Mesothelial cell of epicardium (in vitro differentiated cells): Measurements from ENCODE around the gene DDX25. TPM values are rescaled to one million over a fixed set of nuclear protein-coding genes. Genes with fewer than 3 reads are reported as not detected.

ENCODE experiments used
- DNase-seq, 2 experiments: peaks; one replicate each; pipeline ENCODE4 v3.0.0; 2021; ENCODE audit warnings: low spot score in 2 of 2; ENCODE audit not compliant: unreplicated experiment in 2 of 2
- H3K27ac Mint-ChIP-seq: 2 replicates; pipeline ENCODE4 v1.8.0; 2021; ENCODE audit warnings: mixed read lengths
- H3K27me3 Mint-ChIP-seq: 2 replicates; pipeline ENCODE4 v1.8.0; 2021; ENCODE audit warnings: low read depth, mixed read lengths
- H3K36me3 Mint-ChIP-seq: 2 replicates; pipeline ENCODE4 v1.8.0; 2021; ENCODE audit warnings: mixed read lengths
- H3K4me1 Mint-ChIP-seq: 2 replicates; pipeline ENCODE4 v1.8.0; 2021; ENCODE audit warnings: mixed read lengths
- H3K4me3 Mint-ChIP-seq: 2 replicates; pipeline ENCODE4 v1.8.0; 2021; ENCODE audit warnings: mild to moderate bottlenecking, moderate library complexity, mixed read lengths
- H3K9me3 Mint-ChIP-seq: 2 replicates; pipeline ENCODE4 v1.8.0; 2021; ENCODE audit warnings: mixed read lengths
- CTCF ChIP-seq: fragments of 200-600 bp; sonication (generic); IDR thresholded peaks from one replicate; pipeline ENCODE4 v1.5.0; 2021; ENCODE audit warnings: antibody characterized with exemption; ENCODE audit not compliant: unreplicated experiment
- total RNA-seq: library from RNA; stranded (reverse); gene quantifications from 3 replicates; pipeline ENCODE4 v1.2.1, GENCODE V29; 2021

Gene DDX25
- total RNA-seq, 1 donor from 2014 or later, result 0.98 TPM

- Mint-ChIP-seq H3K4me1 (peaks cover 31% of the 10 kb centered on the region), H3K9me3 (no peaks in the 10 kb centered on the region), H3K36me3 (peaks cover 22% of the 10 kb centered on the region), H3K4me3 (no peak overlapping the region), H3K27ac (no peak overlapping the region), H3K27me3 (no peaks in the 10 kb centered on the region)
- no peak for TF ChIP-seq CTCF
- DNase-seq, result no peak
Observed at GRCh38 chr11:125954123-125954944, 50.0 kb downstream of the DDX25 start.

GRCh38 chr11:125954945-125955640 is 50.8 kb downstream of the DDX25 start:
- Mint-ChIP-seq H3K36me3 (peaks cover 27% of the 10 kb centered on the region), H3K4me1 (peaks cover 30% of the 10 kb centered on the region), H3K27ac (no peak overlapping the region), H3K9me3 (no peaks in the 10 kb centered on the region), H3K4me3 (no peak overlapping the region), H3K27me3 (no peaks in the 10 kb centered on the region)
- TF ChIP-seq CTCF, result no peak
- DNase-seq, result no peak

GRCh38 chr11:125955856-125956255 is 51.5 kb downstream of the DDX25 start:
- Mint-ChIP-seq H3K36me3 (peaks cover 32% of the 10 kb centered on the region), H3K4me1 (peaks cover 27% of the 10 kb centered on the region), H3K27ac (no peak overlapping the region), H3K27me3 (no peaks in the 10 kb centered on the region), H3K9me3 (no peaks in the 10 kb centered on the region), H3K4me3 (no peak overlapping the region)
- TF ChIP-seq CTCF, result no peak
- no peak for DNase-seq

GRCh38 chr11:125956391-125957134 is 52.3 kb downstream of the DDX25 start:
- no peak overlapping the region for H3K27ac Mint-ChIP-seq
- H3K4me3 Mint-ChIP-seq, result no peak overlapping the region
- no peaks in the 10 kb centered on the region for H3K27me3 Mint-ChIP-seq
- H3K4me1 Mint-ChIP-seq, result peaks cover 22% of the 10 kb centered on the region
- peaks cover 39% of the 10 kb centered on the region for H3K36me3 Mint-ChIP-seq
- no peaks in the 10 kb centered on the region for H3K9me3 Mint-ChIP-seq
- TF ChIP-seq CTCF, result no peak
- no peak for DNase-seq

- no peak for DNase-seq
- Mint-ChIP-seq H3K27me3 (no peaks in the 10 kb centered on the region), H3K9me3 (peaks cover 9% of the 10 kb centered on the region), H3K4me3 (no peak overlapping the region), H3K4me1 (peaks cover 11% of the 10 kb centered on the region), H3K36me3 (peaks cover 50% of the 10 kb centered on the region), H3K27ac (no peak overlapping the region)
- no peak for TF ChIP-seq CTCF
Observed at GRCh38 chr11:125957618-125958332, 53.5 kb downstream of the DDX25 start.
